NAMALWA (cell line): ENCODE results near the gene ATP2B1.
A peak's percentile ranks its signal among the peaks of the same experiment; 100 is the strongest.
"Not testable (repeated sequence)": the region's sequence is repeated elsewhere in the genome, so short reads cannot be mapped to it uniquely, and the experiment has no call there.

ENCODE experiments used
- DNase-seq: peaks from one replicate; pipeline ENCODE4 v3.0.0-alpha.2; 2015; ENCODE audit warnings: low spot score

The ATP2B1 gene

DNA sequence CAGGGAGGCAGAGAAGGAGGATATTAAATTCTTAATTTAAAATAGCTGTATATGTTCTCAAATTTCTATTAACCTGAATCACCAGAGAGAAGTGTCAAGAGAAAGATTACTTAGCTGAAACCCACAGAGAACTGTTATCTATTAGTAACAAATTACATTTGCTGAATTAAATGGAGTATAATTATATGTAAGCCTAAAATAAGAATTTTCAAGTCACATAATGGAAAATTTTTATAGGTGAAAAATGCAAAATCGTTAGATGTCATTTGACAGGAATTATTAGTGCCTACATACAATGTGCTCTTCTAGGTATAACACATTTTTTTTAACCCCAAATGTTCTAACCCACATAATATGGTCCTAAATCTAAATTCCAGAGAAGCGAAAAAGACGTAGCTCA, 4.1 kb upstream of the ATP2B1 start:
- DNase-seq = no peak

DNA sequence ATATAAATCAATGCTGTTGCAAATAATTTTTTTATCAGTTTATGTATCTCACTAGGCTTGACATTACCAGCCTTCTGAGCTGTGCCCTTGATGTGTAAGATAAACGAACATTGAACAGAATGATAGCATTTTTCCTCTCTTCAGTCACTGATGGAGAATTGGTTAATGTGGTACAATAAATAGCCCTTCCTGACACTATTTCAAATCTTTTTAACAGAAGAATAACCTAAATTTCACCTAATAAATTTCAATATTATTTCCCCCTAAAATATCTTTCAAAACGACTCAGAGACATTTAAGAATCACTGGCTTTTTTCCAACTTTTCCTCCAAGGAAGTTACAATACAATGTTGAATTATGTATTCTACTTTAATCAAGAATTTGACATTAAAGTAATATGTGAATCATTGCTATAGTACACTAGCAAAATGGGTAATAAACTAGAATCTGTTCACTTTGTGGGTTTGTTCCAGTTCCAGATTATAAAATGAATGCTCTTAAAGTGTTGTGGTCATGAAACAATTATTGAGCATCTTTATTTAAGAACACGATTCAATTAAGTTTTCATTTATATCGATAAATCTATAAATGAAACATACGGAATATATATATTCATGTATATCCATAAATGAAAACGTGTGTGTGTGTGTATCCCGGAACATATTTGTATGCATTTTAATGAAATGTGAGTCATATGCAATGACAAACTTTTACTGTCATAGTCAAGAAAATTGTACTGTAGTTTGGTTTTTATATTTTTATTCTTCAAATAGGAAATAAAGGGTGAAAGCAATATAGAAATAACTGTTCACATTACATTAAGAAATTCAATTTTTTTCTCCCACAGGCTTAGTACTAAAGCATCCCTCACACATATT, 2.5 kb upstream of the ATP2B1 start:
- peak; percentile 13 for DNase-seq

DNA sequence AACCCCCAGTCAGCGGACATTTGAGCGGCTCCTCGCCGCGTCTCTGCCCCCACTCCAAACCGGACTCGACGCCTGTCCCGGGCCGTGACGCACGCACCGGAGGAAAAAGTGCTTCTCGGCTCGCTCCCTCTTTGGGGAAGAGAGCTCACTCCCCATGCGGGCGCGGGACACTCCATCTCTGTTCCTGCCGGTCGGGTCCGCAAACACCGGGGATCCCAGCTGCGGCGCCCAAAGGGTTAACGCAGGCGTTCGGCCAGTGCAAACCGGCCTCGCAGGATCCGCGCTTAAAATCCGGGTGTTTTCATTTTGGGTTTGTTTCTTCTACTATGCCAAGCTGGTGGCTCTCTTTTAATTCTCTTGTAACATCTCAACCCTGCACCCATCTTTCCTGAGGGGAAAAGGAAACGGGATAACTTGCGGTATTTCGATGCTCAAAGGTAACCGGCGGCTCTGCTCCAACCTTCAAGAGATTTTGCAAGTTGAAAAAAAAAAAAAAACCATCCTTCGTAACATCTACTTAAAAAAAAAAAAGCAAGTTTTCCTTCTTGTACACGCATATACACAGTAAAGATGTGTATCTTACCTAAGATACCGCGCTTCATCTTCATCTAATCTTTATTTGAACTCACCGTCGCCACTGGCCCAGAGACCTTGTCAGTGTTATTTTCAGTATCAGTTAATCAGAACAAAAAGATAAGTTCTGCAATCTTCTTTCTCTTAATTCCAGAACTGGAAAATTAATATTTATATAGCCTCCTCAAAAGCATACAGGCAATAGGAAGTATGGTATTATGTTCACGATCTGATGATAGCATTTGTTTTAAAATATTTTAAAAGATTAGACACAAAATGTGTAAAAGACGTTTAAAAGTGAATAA, 1.6 kb upstream of the ATP2B1 start:
- DNase-seq = no peak

DNA sequence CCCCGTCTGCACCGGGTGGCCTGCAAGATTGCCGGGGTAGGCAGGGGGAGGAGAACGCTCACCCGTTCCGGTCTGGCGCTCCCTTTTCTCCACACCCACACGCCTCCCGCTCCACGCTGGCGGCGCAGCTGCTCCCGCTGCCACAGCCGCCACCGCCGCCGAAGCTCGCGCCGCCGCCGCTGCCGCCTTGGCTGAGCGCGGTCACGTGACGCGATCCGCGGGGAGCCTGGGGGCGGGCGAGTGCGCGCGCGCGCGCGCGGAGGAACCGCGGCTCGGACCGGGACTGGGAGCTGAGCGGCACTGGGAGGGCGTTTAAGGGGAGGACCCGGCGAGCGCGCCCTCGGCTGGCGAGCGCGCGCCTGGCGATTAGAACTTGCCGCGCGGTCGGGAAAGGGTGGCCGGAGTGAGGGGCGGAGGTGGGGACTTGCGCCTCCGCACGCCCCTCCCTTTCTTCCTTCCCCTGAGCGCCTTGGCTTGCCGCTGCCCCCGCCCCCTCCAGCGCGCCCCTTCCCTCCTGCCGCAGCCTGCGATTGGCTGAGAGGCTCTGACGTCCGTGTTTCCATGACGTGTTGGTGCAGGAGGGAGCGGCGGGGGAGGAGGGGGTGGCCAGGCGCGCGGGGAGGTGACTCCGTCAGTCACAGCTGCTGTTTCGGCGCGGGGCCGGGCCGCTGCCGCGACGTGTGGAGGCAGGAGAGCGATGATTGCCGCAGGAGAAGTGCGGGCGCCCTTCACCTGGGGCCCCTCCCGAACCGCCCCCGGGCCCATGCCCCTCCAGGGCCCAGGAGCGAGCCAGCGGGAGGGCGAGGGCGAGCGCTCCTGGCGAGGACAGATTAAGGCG, 738 bp upstream of the ATP2B1 start:
- peak; percentile 98 for DNase-seq

DNA sequence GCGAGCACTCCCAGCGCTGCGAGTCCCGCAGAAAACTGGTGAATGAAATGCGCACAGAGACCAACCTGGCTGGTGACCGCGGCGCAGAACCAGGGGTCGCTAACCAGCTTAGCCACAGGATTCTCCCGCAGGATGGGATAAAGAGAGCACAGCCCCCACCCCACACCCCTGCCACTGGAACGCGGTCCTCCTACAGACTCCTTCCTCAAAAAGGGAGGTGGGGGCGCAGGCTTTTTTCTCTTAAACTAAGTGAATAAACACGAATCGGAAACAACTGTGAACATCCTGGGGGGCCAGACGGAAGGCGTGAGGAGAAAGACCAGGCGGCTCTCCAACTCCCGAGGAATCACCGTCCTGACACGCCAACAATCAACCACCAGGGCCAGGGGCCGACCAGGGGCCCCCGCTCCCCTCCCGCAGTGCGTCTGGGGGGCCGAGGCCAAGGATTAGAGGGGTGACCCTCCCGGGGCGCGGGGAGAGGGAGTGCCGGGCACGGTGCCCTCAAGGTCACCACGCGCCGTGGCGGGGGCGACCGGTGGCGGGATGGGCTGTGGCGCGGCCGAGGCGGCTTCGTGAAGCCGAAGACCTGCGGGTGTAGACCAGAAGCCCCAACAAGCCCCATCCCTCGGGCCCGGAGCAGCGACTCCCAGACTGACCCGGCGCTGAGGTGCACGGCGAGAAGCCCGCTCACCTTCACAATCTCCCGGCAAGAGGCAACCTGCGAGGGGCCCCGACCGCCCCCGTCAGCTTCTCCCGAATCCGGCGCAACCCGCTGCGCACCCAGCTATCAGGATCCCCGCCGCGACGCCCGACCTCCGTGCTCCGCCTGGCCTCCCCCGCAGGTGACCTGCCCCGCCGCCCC, 704 bp downstream of the ATP2B1 start:
- DNase-seq = peak; percentile 53

DNA sequence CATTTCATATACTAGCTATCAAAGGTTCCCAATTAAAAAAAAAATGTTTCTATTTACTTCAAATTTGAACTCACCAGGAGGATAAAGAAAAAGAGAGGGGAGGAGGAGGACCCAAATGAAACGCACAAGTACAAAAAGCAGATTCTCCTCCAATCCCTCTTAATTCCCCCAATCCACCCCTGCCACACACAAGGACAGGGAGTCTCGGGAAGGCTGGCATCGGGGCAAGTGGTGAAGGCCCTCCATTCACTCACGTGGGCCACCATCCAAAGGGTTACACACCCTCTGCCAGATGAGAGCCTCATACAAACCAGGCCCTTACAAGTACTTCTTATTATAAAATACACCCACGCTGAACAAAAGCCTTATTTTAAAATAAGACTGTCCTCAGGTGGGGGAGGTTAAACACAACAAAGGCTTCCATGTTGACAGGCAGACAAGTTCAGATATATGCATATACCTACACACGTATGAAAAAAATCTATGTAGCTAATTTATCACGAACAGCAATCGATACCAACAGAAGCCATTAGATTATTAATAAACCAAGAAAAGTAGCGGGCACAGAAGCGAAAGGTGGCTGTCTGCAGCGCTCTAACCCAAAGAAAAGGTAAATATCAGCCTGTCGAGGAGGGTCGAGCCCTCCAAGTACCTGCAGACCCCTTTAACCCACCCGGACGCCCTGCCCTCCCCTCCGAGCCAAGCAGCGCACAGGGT, 1.5 kb downstream of the ATP2B1 start:
- peak; percentile 45 for DNase-seq

DNA sequence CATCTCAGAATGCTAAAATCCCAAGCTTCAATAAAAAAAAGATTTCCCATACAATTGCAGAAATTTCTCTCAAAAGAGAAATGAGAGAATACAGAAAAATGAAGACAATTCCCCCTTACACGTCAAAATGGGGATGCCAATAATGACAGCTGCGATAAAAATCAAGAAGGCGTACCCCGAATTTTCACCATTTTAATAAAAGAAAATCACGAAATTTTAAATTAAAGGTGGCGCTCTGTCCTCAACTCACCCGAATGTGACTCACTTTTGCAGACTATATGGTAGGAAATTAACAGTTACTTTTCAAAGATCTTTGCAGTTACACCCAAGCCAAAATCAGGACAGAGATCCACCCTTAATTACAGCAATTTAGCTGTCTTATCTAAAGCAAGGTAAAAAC, 2.1 kb downstream of the ATP2B1 start:
- DNase-seq = peak; percentile 12

DNA sequence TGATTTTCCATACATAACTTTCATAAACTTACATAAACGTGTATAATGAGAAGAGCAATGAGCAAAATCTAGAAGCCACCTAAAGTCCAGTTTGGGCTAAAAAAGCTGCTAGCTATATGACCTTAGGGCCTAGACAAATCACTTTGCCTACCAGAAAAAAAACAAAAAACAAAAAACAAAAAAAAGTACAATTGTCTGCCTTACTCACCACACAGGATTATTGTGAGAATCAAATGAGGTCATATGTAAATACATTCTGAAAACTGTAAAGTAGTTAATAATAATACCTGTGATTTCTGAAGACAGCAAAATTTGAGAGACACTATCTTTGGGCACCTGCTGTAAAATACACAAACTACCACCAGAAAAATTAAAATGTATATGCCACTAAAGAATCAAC, 4.2 kb downstream of the ATP2B1 start:
- no peak for DNase-seq

DNA sequence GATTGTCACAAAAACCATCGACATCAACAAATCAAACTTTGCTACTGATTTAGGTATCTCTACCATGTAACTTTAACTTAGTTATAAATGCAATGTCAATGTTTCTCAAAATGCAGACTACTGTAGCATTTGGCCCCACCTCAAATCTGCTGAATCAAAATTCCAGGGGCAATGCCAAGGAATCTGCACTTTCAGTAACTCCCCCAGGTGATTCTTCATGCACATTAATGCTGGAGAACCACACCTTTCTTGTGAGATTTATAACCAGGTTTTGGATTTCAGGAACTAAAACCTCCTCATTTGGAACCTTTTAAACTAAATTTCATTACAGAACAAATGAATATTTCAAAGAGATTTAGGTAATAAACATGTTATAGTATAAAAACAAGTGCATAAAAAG, 4.9 kb downstream of the ATP2B1 start:
- DNase-seq = no peak

DNA sequence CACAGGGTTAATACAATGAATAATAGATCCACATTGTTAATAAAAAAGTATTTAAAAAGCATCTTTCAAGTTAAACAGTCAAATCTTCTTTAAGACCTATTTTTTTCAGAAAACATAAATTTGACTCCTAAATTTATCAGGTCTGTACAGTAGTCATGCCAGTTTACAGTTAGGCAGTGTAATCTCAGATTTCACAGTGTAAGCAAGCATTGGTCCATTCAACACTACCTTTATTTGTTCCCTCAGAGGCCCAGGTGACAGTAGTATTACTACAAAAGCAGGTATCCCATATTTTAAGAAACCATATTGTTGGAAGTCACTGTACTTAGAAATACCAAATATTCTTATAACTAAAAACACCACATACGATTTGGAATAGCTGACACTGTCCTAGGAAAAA, 6.1 kb downstream of the ATP2B1 start:
- no peak for DNase-seq

DNA sequence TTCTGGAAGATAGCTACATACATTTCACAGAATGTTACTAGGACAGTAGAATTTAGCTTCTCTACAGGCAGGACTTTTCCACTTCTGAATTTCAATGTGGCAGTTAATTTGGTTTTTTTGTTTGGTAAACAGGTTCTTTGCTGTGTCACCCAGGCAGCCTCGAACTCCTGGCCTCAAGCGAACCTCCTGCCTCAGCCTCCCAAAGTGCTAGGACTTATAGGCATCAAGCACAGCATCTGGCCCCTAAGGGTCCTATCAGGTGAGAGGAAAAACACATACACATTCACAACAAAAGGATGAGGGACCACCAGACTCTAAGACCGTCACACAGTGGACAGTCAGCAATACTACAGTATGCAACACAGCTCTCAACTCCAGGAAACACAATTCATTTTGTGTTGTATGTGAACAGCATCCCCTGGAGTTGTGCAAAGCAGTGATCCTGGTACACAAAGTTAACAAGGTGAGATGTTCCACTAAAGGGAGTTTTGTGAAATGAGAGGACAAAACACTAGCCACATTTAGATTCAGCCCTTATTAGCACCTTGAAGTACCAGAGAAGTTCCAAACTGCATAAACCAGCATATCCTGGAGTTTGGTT, 6.9 kb downstream of the ATP2B1 start:
- no peak for DNase-seq

DNA sequence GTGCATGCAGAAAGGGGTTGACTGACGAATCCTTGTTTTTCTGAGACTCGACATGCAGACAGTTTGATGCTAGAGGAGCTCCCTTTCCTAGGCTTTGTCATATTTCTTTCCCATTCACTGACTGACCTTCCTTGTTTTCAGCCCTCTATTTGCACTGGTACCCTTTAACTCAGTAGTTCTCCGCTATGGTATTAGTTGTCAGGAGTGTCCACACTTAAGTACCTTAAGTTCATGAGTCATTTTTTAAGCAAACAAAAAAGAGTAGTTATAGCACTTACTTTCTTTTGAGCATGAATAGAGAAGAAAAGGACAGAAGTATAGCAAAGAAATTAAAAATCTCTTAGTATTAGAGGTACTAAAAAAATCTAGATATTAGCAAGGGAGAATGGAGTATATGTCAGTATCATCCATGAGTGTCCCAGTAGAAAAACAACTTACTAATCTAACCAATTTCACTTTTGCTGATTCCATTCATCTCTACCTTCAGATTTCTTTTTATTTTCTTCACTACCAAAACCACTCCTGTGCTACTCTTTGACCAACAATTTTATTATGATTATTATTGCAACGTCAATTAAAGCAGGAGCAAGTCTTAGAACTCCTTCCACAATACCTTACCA, 8.3 kb downstream of the ATP2B1 start:
- no peak for DNase-seq

DNA sequence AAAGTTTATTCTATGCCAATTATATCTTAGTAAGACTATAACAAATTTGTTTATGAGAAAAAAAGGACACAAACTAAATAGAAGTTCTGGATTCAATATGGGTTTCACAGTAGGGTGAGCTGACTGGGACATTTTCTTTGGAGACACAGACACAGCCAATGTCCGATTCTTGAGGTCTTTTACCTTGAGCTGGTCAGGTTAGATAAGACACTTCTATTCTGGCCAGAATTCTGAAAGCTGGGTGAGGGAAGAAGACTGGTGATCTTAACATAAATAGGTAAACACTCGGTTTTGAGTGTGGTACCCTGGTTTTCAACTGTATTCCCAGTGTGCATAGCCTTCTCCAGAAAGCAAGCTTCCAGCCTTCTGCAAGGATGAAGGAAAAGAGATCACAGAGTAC, 10.0 kb downstream of the ATP2B1 start:
- no peak for DNase-seq

DNA sequence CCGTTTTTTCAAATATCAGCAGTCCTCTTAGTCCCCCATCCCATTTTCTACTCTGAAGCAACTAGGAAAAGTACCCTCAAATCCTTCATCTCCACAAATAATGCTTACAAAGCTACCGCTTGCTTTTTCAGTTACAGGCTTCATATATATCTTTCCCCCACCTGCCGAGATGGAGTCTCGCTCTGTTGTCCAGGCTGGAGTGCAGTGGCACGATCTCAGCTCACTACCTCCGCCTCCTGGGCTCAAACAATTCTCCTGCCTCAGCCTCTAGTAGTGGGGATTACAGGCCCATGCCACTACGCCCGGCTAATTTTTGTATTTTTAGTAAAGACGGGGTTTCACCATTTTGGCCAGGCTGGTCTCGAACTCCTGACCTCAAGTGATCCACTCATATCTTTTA, 10.9 kb downstream of the ATP2B1 start:
- DNase-seq = not testable (repeated sequence)

DNA sequence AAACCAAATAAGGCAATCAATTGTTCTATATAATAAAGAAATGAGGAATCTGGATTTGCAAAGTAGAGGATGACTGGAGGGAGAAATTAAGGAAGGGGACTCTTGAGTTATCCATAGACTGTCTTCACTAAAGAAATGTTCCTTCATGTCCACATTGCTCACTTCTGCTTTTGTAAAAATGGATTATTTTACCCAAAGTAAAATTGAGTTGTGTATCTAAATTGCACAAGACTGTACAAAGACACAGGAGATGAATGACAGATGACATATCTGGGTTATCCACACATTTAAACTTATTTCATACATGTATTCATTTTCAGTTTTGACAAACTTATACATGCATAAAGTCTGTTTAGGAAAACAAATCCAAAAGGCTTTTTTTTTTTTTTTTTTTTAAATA, 11.3 kb downstream of the ATP2B1 start:
- no peak for DNase-seq

DNA sequence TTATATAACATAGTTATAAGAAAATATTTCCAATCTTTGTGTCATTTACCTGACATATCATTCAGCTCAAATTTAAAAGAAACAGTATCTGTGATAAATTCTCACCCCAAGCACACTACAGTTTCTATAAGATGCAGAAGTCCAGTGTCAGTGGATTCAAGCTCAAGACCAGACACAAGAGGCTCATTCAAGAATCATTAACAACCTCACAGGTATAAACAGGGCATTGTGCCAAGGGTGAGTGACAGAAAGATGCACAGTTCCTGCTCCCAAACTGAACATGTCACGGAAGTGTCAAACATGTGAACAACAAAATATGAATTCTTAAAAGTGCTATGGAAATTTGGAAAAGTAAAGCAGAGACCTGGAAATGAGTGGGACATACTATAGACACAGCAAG, 12.8 kb downstream of the ATP2B1 start:
- no peak for DNase-seq

DNA sequence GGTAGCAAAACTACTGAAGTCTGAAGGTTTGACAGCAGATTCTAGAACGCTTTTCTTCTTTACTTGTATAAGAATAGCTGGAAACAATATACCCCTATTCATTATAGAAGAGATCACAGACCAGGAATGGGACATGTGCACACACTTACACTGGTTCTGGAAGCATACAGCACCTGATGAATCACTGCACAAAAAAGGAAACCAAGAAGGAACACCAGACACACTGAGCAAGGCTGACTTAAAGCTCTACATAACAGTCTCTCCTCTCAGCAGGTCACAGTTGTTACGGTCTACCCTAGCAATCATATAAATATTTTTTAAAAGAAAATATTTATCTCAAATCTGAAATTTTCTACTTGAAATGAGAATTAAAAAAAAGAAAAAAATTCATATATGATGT, 13.5 kb downstream of the ATP2B1 start:
- DNase-seq = no peak

DNA sequence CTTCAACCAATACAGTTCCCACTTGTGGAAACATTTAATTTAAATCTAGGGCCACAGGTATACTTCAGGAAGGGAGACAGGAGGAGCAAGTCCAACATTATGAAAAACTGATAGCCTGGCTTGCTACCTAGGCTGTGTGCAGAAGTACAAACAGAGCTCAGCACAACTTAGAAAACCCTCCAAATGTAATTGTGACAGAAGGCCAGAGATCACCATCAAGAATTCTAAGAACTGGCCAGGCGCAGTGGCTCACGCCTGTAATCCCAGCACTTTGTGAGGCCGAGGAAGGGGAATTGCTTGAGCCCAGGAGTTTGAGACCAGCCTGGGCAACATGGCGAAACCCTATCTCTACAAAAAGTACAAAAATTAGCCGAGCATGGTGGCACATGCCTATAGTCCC, 14.1 kb downstream of the ATP2B1 start:
- no peak for DNase-seq

DNA sequence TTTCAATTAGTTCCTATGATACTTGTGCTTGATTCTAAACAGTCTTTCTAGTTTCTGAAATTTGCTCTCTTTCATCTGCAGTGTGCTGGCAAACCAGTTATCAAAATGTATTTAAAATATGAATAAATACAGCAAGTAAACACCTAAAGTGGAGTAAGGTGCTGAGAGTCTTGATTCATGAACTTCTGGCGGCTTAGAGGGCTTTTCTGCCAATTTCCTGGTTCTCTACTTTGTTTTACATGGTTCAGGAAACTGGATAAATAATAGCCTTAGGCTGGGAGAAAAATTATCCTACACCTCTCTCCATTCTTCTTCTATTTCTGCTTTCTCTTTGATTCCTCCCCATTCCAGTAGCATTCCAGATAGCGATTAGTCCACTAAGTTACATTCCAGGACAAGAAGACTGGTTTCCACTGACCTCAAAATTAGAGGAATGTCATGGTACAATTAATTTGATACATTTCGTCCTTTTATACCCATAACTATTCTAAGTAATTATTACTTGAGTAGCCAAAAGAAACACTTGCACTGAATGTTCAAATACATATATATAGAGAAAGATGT, 14.9 kb downstream of the ATP2B1 start:
- no peak for DNase-seq
